NCI-H1092 treated with DMSO at 0.1 percent for 48 hours (cell line): ENCODE results near the gene SIGLEC7.

Experiments used
- DNase-seq: peaks from one replicate; lab custom pipeline; 2025; lab: John Stamatoyannopoulos, UW

SIGLEC7 gene

DNA sequence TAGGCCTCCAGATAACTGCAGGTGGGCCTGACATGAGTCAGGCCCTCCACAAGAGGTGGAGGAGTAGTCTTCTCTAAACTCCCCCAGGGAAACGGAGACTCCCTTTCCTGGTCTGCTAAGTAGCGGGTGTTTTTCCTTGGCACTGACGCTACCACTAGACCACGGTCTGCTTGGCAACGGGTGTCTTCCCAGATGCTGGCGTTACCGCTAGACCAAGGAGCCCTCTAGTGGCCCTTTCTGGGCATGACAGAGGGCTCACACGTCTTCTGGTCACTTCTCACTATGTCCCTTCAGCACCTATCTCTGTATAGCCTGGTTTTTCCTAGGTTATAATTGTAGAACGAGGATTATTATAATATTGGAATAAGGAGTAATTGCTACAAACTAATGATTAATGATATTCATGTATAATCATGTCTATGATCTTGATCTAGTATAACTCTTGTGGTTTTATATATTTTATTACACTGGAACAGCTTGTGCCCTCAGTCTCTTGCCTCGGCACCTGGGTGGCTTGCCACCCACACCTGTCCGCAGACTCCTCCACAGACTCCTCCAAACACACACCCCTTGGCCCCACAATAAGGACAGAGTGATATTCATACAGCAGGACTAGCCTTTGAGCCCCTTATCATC, 27.3 kb downstream of the SIGLEC7 start:
- DNase-seq, result peak; percentile 21

DNA sequence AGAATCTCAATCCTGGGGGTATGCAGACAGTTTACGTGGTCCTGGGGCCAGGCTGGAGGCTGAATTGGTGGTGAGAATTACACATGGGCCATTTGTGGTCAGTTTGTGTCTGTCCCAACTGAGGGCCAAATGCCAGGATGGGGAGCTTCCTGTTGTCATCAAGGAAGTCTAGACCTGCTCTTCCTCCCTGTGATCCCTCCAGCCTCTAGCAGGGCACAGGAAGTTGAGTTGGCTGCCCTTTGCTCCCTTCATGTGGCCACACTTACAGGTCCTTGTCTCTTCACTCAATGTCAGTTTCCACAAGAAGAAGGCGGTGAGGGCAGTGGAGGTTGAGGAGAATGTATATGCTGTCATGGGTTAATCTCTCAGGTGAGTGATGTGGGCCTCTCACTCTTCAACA, 30.1 kb downstream of the SIGLEC7 start:
- DNase-seq, result no peak

DNA sequence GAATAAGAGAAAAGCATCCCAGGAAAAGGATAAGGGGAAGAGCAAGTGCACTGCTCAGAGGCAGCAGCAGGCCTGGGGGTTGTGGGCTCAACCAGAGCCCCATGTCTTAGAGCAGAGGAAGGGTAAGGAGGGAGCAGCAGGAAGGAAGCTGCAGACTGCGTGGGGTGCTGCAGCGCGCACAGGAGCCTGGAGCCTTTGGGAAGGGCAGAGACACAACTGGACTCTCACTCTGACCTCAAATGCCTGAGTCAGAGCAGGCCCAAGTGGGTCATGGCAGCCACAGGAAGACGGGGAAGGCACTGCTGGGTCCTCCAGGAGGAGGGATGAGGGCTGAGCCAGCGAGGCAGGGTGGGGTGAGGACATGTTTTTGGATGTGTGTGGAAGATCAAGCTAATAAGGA, 31.6 kb downstream of the SIGLEC7 start:
- no peak for DNase-seq

DNA sequence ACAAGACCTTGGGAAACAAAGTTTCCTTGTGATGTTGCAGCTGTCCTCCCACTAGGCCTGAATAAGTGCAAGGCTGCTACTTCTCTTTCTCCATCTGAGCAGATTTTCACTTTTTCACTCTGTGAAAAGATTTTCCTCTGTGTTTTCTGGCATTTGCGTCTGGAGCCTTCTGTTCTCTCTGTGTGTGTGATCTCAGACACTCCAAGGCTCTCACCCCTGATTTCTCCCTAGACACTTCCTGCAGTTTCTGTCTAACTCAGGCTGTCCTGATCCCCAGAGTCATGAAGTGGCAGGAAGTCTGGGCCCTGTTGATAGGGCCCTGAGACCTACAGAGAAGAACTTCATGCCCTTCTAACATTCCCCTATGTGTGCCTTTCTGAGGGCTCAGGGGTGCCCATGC, 37.2 kb downstream of the SIGLEC7 start:
- no peak for DNase-seq

DNA sequence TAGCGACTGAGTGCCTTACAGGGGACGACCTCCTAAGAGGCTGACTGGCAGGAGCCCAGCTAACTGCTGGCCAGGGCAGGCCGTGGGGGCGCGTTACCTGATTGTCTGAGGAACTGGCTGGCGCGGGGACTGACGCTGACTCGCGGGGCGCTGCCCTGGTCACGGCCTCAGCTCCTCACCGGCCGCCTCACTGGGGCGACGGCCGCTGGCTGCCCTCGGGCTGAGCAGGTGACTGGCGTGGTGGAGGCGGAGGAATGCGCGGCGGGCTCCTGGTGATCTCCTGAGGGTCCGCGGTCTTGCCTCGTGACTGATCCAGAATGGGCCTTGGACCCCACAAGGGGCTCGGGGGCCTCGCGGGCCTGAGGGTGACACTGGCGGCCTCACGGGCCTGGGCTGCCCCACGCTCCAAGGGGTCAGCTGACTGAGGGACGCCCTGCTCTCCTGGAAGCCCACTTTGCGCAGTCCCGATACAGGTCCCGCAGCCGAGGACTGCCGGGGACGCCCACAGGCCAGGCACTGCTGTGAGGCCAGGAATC, 39.3 kb downstream of the SIGLEC7 start:
- DNase-seq, result no peak

DNA sequence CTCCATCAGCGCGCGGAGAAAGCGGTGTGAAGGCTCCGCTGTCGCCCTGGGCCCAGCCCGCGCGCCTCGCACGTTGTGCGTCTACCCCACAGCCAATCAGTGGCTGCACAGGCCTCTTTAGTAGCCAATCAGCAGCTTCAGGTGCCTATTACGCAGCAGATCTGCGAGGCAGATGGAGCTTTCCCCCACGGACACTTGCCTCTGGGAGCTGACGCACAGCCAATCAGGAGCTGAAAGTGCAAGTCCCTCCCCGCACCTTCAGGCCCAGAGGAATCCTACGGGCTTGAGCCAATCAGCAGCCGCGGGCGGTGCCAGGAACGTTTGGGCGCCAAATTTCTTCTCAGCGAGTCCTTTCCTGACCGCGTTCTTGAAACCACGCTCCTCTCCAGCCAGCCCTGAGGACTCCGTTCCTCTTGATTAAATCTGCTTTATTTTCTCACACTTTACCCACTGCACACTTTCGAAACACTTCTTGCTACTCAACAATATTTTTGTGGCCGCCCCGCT, 39.9 kb downstream of the SIGLEC7 start:
- DNase-seq, result no peak

DNA sequence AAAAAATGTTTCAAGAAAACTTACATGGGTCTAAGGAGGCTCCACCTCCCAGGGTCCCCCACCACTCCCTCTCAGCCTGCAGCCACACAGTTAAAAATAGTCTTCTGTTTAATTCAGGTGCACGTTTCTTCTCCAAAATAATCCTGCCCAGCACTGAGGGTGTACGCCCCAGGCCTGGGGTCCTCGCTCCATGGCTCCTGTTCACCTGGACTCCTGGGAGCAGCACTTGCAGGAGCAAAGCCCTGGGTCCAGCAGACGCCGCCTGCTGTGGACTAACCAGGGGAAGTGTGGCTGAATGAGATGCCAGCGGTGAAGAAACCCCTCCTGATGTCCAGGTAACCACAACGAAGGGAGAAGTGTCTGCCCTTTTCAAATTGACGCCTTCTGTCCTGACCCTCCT, 41.5 kb downstream of the SIGLEC7 start:
- no peak for DNase-seq

DNA sequence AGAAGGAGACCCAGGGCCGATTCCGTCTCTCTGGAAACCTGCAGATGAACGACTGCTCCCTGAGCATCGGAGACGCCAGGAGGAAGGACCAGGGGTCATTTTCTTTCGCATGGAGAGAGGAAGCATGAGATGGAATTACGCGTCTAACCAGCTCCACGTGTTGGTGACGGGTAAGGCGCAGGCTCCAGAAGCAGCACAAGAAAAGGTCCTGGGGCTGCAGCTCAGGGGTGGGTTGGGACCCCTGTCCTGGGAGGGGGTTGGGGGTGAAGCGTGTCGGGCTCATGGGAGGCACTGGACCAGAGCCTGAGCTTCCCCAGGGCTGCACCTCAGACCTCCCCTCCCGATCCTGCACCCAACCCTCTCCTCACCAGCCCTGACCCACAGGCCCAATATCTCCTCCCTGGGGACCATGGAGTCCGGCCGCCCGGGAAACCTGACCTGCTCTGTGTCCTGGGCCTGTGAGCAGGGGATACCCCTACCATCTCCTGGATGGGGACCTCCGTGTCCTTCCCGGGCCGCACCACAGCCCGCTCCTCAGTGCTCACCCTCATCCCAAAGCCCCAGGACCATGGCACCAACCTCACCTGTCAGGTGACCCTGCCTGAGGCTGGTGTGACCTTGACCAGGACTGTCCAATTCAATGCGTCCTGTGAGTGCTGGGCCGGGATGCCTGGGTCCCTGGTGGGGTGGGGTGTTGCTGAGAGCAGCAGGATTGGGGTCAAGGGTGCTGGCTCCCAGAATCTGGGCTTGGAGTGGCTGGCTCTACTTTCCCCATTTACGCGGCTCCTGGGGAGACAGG, 43.2 kb downstream of the SIGLEC7 start:
- no peak for DNase-seq

DNA sequence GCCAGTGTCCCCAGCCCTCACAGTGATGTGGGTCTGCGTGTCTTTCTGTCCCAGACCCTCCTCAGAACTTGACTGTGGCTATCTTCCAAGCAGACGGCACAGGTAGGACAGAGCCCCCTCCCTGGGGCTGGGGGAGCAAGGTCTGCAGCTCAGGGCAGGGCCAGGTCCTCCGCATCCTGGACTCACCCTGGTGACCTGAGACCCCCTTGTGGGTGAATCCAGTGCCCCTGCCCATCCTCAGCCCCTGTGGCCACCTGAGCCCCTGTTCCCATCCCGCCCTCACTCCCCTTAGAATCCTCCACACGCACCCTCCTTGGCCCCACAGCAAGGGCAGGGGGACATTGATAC, 43.7 kb downstream of the SIGLEC7 start:
- DNase-seq, result no peak

DNA sequence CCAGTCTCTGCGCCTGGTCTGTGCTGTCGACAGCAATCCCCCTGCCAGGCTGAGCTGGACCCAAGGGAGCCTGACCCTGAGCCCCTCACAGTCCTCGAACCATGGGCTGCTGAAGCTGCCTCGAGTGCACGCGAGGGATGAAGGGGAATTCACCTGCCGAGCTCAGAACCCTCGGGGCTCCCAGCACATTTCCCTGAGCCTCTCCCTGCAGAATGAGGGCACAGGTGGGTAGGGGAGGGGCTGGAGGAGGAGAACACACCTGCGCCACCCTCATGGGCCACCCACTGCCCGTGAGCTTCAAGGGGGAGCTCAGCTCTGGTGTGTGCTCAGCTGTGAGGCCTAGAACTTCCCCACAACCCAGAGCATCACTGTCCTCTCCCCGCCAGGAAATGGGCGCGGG, 44.2 kb downstream of the SIGLEC7 start:
- DNase-seq, result no peak

DNA sequence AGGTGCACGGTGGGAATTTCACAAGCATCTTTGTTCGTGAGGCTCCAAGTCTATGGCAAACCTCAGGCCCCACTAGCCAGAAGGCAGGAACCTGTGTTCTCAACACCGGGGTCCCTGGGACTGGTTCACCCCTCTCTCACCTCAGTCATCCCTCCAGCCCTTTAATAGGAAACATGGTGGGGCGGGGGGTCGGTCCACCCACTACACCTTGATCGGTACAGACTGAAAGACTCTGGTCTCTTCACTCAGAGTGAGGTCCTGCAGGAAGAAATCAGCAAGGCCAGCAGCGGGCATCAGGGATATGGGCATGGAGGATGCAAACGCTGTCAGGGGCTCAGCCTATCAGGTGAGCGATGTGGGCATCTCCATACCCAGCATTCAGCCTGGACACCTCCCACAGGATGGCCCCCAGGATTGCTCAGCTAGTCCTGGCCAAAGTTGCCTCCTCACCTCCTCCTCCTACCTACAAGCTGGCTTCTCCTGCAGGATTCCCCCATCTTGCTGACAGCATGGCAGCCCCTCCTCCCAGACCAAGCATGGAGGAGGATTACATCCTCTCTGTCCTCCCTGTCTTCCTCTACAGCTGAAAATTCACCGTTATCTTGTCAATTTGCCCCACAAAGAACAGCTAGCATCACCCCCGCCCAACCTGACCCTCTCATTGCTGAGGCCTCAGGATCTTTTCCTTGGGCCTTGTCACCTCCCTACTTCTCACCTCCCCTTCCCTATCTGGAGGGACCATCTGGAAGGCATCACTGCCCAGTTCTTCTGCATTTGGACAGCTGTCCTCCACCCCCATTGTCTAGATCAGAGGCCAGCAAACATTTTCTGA, 45.5 kb downstream of the SIGLEC7 start:
- no peak for DNase-seq

DNA sequence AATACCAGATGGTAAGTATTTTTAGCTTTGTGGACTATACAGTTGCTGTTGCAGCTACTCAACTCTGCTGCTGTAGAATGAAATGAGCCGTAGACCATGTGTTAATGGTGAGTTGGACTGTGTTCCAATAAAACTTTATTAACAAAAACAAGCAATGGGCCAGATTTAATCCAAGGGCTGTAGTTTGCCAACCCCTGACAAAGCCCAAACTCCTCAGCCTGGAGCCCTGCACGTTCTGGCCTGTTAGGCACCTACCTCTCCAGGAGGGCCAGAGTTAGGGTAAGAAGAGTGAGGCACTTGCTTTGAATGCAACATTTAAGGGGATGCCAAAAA, 46.1 kb downstream of the SIGLEC7 start:
- DNase-seq, result no peak

DNA sequence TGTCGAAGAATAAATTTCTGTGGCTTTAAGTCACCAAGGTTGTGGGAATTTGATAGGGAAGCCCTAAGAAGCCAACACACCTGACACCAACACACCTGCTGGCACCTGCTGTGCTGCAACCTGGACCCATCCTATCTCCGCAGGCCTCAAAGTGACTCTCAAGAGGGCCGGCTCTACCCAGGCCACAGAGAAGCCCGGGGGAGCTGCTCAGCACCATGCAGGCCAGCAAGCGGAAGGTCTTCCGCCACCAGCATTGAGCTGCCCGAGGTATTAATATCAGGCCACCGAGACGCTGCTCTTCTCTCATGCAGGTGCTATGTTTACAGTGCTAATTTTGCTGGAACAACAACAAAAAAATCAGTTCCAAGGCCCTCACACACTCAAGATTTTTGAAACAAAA, 50.6 kb downstream of the SIGLEC7 start:
- DNase-seq, result no peak

DNA sequence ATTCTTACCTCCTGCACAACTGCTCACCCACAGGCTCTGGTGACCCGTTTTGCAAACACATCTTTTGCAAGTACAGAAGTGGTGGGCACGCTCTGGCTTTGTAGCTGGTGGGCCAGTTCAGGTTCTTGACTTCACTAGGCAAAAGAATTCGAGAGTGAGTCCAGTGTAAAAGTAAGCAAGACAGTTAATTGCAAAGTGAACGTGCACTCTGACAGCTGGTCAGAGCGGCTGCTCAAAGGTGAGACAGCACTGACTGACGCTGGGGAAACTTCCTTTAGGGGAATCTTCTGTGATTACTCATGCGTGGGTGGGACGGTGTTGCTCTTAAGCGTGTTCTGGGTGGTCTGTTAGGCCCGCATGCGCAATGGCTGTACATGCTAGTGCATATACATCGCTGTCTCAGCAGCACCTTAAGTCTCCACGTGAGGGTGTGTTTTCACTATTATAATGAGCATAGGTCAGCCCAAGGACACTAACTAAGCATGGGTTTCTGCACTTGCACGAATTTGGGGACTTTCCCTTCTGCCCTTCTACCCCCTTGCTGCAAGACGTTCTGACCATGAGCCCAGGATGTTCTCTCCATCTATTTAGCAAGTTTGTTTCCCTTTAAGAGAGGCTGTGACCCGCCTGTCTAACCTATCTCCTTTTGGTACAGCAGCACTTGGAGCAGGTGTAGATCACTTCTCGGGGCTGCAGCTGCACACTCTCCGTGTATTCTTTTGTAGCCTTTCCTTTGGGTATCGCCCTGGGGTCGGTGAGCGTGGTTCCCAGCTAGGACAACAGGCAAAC, 52.6 kb downstream of the SIGLEC7 start:
- DNase-seq, result no peak

DNA sequence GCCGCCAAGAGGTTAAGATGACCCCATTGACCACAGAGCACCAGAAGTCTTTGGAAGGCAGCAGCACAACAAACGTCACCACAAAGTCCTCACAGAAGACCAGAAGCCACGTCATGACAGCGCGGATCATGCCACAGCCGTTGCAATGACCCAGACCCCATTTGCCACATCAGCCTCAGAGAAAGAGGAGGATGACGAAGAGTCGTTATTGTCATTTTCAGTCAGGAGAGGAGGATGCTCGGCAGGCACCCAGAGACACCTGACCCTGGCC, 53.1 kb downstream of the SIGLEC7 start:
- DNase-seq, result no peak

DNA sequence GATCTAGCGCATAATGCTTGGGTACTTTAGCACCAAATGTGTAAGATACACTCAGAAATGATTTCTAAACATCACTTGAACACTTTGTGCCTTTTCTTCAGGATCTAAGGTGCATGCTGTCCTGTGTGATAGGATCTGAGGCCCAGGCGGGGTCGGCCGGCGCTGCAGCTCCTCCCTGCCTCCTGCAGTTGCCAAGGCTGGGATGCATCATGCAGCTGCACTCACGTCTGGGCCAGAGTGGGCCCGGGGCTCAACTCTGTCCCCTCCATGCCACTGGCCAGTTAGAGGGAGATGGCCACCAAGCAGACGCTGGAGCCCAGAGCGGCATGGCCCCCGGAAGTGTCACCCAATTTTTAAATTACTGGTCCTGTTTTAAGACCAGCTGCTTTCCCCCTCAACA, 53.5 kb downstream of the SIGLEC7 start:
- DNase-seq, result no peak

DNA sequence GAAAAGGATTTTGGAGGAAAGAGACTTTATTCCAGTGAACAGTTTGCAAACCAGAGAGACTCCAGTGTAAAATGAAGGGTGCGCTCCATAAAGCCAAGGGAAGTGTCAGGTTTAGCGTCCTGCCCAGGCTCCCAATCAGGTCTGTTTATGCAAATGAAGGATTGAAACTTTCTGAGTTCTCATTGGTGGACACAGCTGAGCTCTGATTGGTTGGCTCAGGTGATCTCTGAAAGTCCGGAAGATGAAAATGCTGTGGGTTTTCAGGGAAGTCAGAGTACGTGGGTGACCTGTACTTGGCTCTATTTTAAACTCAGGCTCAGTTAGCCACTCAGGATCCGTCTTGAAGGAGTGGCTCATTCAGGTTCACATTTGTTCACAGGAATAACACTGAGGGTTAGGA, 54.1 kb downstream of the SIGLEC7 start:
- DNase-seq, result no peak

DNA sequence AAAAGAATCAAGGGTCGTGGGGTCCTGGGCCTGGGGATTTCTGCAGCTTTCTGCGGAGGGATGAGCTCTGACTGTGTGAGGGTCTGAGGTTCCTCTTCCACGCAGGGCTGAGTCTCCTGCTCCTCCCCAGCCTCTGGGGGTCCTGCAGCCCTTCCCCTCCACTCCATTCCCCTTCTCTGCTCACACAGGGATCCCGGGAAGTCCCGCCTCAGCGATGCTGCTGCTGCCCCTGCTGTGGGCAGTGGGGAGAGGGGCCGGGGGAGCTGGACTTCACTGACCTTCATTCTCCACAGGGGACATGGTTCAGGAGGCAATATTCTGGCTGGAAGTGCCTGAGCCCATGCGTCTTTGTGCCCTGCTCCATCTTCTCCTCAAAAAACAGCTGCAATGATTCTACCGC, 56.5 kb downstream of the SIGLEC7 start:
- DNase-seq, result no peak

DNA sequence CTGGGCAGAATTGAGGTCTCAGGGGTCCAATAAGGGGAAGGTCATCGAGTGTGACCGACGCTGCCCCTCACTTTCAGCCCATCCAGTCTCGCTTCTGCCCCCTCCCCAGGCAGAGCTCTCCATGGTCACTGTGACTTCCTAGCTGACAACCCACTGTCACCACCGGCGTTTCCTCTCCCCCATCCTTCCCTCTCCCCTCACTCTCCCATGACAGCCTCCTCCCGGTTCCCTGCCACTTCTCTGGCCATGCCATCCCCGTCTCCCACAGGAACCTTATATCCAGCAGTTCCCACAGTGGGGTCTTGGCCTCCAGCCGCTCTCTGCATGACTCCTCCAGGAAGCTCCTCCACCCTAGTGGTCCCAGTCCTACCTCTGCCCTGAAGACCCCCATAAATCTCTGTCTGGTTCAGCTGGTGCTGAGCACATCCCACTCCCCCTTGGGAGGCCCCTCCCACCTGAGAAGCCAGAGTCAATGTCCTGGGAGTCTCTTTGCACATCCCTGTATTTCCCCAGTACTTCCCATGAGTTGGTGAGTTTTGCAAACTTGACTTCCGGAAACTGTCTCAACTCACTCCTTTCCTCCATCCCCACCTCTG, 58.1 kb downstream of the SIGLEC7 start:
- DNase-seq, result no peak

DNA sequence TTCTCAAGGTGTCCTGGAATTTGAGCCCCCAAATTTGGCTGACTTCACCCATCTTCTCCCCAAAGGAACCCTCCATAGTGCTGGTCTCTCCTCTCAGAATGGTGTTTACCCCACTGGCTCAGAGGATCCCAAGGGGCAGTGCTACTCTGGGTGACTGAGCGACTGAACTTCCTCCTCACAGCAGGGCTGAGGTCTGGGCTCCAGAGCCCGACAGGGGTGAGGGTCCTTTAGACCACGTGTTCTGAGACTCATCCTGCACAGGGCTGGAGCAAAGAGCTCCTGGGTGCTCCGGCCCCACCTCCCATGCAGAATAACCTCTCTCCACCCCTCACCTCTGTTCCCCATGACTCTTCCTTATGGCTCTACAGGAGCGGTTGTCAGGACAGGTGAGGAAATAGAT, 59.6 kb downstream of the SIGLEC7 start:
- DNase-seq, result no peak
